GM18868 (cell line): Measurements from ENCODE around the gene CEACAM3.
"Not testable (repeated sequence)": the region's sequence is repeated elsewhere in the genome, so short reads cannot be mapped to it uniquely, and the experiment has no call there.

ENCODE experiments used
- ATAC-seq: cut with Tn5 transposase; IDR thresholded peaks from one replicate; pipeline ENCODE4 v1.9.1; 2021; ENCODE audit warnings: mild to moderate bottlenecking, moderate library complexity; ENCODE audit not compliant: unreplicated experiment

Gene CEACAM3

GRCh38 chr19:41796362-41796761, at the start of gene CEACAM3:
CEACAM3 (plus strand) TSS chr19:41796587; CDS start chr19:41796678, 91 bp downstream.
- ATAC-seq: no peak

- no peak for ATAC-seq
Measured at GRCh38 chr19:41746593-41747227, 49.7 kb upstream of the CEACAM3 start.

DNA sequence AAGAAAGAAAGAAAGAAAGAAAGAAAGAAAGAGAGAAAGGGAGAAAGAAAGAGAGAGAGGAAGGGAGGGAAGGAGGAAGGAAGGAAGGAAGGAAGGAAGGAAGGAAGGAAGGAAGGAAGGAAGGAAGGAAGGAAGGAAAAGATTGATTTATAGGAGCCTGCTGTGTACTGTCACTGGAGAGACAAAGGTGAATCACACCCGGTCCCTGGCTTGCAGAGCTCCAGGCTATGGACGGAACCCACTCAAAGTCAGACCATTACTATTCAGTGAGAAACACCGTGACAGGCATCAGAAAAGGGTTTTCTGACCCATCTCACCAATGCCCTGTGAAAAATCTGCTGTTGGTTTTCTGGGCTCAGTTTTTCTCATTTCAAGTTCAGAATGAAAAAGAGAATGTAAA, 48.4 kb upstream of the CEACAM3 start:
- ATAC-seq: no peak

DNA sequence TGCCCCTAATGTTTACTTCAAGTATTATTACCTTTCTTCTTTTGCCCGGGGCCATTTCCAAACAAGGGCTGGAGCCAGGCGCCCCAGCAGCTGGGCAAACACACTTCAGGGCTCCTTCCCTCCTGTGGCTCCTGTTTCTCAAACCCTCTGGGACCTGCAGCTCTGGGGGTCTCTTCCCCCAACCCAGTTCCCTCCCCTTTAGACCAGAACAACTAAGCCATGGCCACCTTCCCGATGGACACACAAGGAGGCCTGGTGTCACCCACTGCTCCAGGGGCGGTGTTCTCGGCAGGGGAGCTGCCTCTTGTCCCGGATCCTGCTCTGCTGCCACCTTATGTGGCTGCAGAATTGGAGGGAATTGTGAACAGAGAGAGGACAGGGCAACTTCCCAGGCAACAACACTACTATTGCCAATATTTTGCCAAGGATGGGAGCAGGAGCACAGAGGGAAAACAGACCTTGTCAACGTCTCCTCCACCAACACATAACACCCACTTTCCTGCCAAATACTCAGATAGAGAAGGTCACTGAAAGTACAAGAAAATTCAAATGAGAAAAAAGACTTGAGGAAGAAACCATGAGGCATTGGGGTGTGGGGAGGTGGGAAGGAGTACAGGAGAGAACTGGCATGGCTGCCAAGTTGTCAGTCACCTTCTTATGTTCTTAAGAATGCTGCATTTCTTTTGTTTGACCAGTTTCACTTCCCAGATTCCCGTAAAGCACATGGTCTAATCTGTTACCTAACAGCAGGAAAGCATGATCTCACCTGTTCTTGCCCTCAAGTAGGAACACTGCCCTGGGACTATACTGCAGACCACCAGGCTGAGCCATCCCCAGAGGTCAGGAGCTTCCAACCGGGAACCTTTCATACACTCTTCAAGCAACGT, 45.9 kb upstream of the CEACAM3 start:
- not testable (repeated sequence) for ATAC-seq

DNA sequence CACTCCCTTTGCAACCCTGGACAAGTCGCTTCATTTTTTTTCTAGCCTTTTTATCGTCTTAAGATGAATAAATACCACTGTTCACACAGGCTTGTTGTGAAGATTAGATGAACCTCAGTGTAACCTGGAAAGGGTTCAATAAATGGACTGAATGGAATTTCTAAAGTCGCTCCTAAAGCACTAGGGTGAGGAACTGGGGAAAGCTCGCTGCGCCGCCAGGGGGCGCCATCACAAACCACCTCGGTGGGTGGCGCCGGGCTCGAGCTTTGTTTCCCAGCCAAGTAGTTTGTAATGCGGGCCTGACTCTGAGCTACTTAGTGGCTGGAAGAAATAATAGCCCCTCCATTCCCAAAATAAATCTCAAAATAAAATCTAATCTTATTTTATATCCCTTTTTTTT, 43.2 kb upstream of the CEACAM3 start:
- no peak for ATAC-seq

DNA sequence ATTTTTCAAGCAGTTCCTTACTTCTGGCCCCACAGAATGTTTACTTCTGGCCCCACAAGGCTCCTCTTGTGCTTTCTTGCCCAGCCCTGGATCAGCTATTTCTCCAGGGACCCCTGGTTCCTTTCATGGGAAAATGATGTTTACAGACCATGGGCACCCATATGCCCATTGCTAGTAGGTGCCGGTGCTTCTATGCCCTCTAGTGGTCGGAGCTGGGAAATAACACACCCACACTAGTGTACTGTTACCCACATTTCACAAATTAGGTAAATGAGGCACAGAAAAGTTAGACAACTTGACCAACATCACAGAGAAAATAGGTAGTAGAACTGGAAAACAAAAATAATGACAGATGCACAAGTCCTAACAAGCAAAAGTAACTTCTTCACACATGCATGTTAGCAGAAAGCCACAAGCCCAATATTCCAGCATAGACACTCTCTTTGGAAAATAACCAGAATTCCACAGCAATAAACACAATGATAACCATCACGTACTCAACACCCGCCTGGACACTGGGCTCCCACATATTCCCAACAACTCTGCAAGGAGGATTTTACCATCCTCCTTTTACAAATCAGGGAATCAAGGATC, 42.4 kb upstream of the CEACAM3 start:
- no peak for ATAC-seq

GRCh38 chr19:41755328-41755913, 41.0 kb upstream of the CEACAM3 start, which contains the start of gene CEACAM6:
CEACAM6 (plus strand) TSS chr19:41755530; CDS start chr19:41755639, 109 bp downstream.
- no peak for ATAC-seq

DNA sequence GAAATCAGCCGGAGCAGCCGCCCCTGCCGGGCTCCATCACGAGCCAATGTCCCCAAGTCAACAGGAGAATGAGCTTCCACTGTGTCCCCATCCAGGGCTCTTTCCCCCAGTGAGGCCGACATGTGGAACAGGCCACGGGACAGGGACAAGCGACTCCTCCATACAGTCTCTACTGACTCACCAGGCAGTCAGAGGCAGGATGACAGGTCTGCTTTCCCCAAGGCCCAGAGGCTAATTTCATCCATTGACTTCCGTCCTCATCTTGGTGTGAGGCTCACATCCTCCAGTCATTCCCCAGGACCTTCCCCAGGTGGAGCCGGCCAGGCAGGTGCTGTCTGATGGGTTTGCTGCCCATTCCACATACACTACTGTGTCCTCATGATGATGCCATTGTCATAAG, 37.5 kb upstream of the CEACAM3 start:
- ATAC-seq: no peak

DNA sequence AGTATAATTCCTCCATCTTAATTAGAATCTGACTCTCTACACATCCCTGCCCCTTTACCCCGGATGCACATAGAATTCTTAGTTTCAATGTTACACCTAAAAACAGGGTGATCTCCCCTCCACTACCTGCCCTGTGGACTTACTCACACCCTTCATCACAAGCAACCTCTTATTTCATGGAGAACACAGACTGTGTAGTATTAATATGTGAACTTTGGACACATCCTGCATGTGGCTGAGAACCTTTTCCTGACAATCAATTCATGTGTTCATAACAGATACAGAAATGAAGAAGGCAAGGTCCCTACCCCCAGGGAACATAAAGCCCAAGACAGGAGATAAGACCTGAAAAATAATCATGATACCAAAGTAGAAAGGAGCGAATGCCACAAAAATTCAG, 29.3 kb upstream of the CEACAM3 start:
- ATAC-seq: no peak

- not testable (repeated sequence) for ATAC-seq
Measured at GRCh38 chr19:41768105-41768504, 28.3 kb upstream of the CEACAM3 start.

DNA sequence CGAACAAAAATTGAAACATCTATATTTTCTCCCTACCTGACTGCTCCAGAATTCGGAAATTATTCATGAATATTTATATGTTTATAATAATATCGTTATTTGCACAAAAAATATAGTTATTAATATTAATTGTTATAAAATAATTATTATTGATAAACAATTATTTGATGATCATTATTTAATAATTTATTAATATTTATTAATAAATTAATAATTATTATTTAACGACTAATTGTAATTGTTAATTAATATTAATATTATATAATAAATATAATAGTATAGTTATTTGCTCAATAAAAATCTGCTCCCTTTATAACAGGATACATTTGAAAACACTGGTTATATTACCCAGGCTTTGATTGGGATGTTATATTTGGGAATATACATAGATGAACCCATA, 26.8 kb upstream of the CEACAM3 start:
- no peak for ATAC-seq

- ATAC-seq: no peak
Measured at GRCh38 chr19:41771410-41771809, 25.0 kb upstream of the CEACAM3 start.

- no peak for ATAC-seq
Measured at GRCh38 chr19:41774515-41774980, 21.8 kb upstream of the CEACAM3 start.

GRCh38 chr19:41776700-41777099, 19.7 kb upstream of the CEACAM3 start:
- no peak for ATAC-seq

- ATAC-seq: no peak
Measured at GRCh38 chr19:41783612-41784011, 12.8 kb upstream of the CEACAM3 start.

DNA sequence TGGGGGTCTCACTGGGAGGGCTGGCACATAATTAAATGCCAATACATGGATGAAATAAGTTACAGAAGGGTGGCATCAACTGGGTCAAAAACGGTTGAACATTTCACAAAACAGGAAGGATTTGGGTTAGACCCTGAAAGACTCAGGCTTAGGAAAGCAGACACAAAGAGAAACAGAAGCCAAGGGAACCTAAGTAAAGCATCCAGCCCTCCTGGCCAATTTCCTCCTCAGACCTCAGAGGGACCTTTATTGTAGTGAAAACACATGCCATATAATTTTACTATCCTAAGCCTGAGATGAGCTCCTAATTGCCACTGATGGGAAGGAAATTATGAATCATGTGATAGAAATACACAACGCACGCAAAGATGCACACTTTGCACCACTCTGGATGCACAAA, 12.1 kb upstream of the CEACAM3 start:
- no peak for ATAC-seq

DNA sequence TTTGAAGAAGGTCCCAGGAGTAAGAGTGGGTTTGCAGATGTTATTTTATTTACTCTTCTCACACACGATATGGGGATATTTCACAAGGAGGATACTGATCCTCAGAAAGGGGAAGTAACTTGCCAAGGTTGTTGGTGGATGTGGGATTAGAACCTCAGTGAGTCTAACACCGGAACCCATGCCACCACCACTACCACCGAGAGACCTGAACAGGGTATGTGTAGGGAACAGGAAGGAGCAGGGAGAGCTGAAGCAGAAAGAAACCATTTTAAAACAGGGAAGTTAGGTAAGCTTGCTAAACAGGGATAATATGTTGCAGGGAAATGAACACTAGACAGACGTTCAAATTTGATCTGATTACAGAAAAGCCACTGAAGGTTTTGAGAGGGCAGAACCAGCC, 11.6 kb upstream of the CEACAM3 start:
- ATAC-seq: no peak

- ATAC-seq: no peak
Measured at GRCh38 chr19:41785653-41786052, 10.7 kb upstream of the CEACAM3 start.

DNA sequence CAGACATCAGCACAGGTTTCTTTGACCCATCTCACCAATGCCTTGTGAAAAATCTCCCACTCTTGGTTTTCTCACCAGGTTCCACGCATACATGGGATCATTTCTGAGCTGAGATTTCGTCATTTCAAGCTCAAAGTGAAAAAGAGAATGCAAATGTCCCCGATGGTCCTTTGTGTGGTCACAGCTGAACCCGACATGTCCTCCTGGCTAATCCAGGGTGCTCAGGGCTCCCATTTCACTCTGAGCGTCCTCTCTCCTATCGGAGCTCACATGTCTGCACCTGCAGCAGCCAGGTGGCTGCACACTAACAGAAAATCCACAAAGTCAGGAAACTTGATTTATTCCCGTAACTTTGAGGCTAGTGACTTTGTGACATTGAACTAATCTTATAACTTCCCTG, 9.3 kb upstream of the CEACAM3 start:
- ATAC-seq: no peak

- ATAC-seq: not testable (repeated sequence)
Measured at GRCh38 chr19:41788518-41788917, 7.9 kb upstream of the CEACAM3 start.

- ATAC-seq: not testable (repeated sequence)
Measured at GRCh38 chr19:41789053-41789452, 7.3 kb upstream of the CEACAM3 start.
